ENCODE measurements around the gene DMKN. TPM values are rescaled to one million over a fixed set of nuclear protein-coding genes. Genes with fewer than 3 reads are reported as not detected.

Gene DMKN
- total and polyA plus RNA-seq, 10 donors: 2.5 to 17.9 (median 6.7) TPM

GRCh38 chr19:35518313-35518712 is 4.9 kb upstream of the DMKN start:
- TF ChIP-seq POLR2A (IDR thresholded peaks at IDR 0.05) (no peak), CTCF (IDR thresholded peaks at IDR 0.05 in 8 of 11, conservative IDR thresholded peaks at IDR 0.05 in 3 of 11) (no peak), POLR2AphosphoS5 (IDR thresholded peaks at IDR 0.05) (no peak)
- Histone ChIP-seq H3K4me1 (no peaks in the 10 kb centered on the region), H3K36me3 (no peaks in the 10 kb centered on the region), H3K4me3 (no peak overlapping the region), H3K27ac (no peak overlapping the region), H3K27me3 (replicated peaks in 1 of 7) (peaks cover 0 to 28% (median 6%) of the 10 kb centered on the region in 7 donors), H3K9me3 (no peaks in the 10 kb centered on the region)
- 67 to 83% (median 73%) methylated on average over 6 of the region's 6 CpGs for WGBS, 5 donors
- no peak for DNase-seq
- intact Hi-C loops (cut with DNase I; ENCODE audit: low total_unique reads): no loop called here

GRCh38 chr19:35517342-35517741 is 3.9 kb upstream of the DMKN start:
- TF ChIP-seq CTCF (IDR thresholded peaks at IDR 0.05 in 8 of 11, conservative IDR thresholded peaks at IDR 0.05 in 3 of 11) (no peak), POLR2A (IDR thresholded peaks at IDR 0.05) (no peak), POLR2AphosphoS5 (IDR thresholded peaks at IDR 0.05) (no peak)
- no peaks in the 10 kb centered on the region for H3K4me1 ChIP-seq
- DNase-seq: no peak
- H3K27me3 ChIP-seq (replicated peaks in 1 of 7): peaks cover 0 to 38% (median 10%) of the 10 kb centered on the region in 7 donors
- intact Hi-C loops (cut with DNase I; ENCODE audit: low total_unique reads): no loop called here
- no peaks in the 10 kb centered on the region for H3K36me3 ChIP-seq
- H3K4me3 ChIP-seq: no peak overlapping the region
- H3K9me3 ChIP-seq: no peaks in the 10 kb centered on the region
- H3K27ac ChIP-seq: no peak overlapping the region
- WGBS, 5 donors: 78 to 89% (median 83%) methylated on average over 2 of the region's 2 CpGs

- Histone ChIP-seq H3K36me3 (no peaks in the 10 kb centered on the region), H3K27me3 (replicated peaks in 1 of 7) (peaks cover 0 to 48% (median 10%) of the 10 kb centered on the region in 7 donors), H3K9me3 (no peaks in the 10 kb centered on the region), H3K4me1 (no peaks in the 10 kb centered on the region), H3K27ac (no peak overlapping the region), H3K4me3 (no peak overlapping the region)
- no peak for TF ChIP-seq POLR2A (IDR thresholded peaks at IDR 0.05)
- no peak for TF ChIP-seq CTCF (IDR thresholded peaks at IDR 0.05 in 8 of 11, conservative IDR thresholded peaks at IDR 0.05 in 3 of 11)
- TF ChIP-seq POLR2AphosphoS5 (IDR thresholded peaks at IDR 0.05): no peak
- DNase-seq: no peak
- 83 to 91% (median 85%) methylated on average over 3 of the region's 3 CpGs for WGBS, 5 donors
- intact Hi-C loops (cut with DNase I; ENCODE audit: low total_unique reads): no loop called here
These were observed 2.9 kb upstream of the DMKN start for GRCh38 chr19:35516310-35516709.

GRCh38 chr19:35514282-35514809 is 897 bp upstream of the DMKN start:
- intact Hi-C loops (cut with DNase I; ENCODE audit: low total_unique reads): no loop called here
- no peak overlapping the region for H3K4me3 ChIP-seq
- no peaks in the 10 kb centered on the region for H3K9me3 ChIP-seq
- peaks cover 9 to 18% (median 14%) of the 10 kb centered on the region in 6 donors for H3K4me1 ChIP-seq
- 24 to 46% (median 28%) methylated on average over 18 to 20 of the region's 20 CpGs for WGBS, 5 donors
- no peak overlapping the region for H3K27ac ChIP-seq
- H3K27me3 ChIP-seq (replicated peaks in 1 of 7): peaks cover 0 to 68% (median 20%) of the 10 kb centered on the region in 7 donors
- peak in 1 of 3 donors; percentile 18 for TF ChIP-seq POLR2AphosphoS5 (IDR thresholded peaks at IDR 0.05)
- no peak for TF ChIP-seq CTCF (IDR thresholded peaks at IDR 0.05 in 8 of 11, conservative IDR thresholded peaks at IDR 0.05 in 3 of 11)
- H3K36me3 ChIP-seq: no peaks in the 10 kb centered on the region
- DNase-seq: no peak

Data from spleen (tissue), 11 donors.